K562 (cell line): ENCODE measurements around the gene BHLHE40. TPM values are rescaled to one million over a fixed set of nuclear protein-coding genes. Genes with fewer than 3 reads are reported as not detected.
A peak's percentile ranks its signal among the peaks of the same experiment; 100 is the strongest.

Experiments used
- ASH1L ChIP-seq: fragments of 450-650 bp; IDR thresholded peaks from 2 replicates; pipeline ENCODE4 v1.6.1; 2018; ENCODE audit warnings: borderline replicate concordance, mild to moderate bottlenecking, low read depth; ENCODE audit not compliant: partially characterized antibody
- DIDO1 ChIP-seq: fragments of 450-650 bp; IDR thresholded peaks from 2 replicates; pipeline ENCODE4 v1.6.1; 2016; ENCODE audit warnings: low read depth, missing biosample characterization, missing genetic modification characterization
- EZH2 ChIP-seq: IDR thresholded peaks from 2 replicates; pipeline ENCODE4 v1.6.1; 2012; ENCODE audit warnings: low read depth, mild to moderate bottlenecking, inconsistent platforms, low read length, borderline replicate concordance
- HDAC2 ChIP-seq: fragments of 450-650 bp; IDR thresholded peaks from 2 replicates; pipeline ENCODE4 v1.6.1; 2016; ENCODE audit warnings: mild to moderate bottlenecking
- KDM2B ChIP-seq: fragments of 250-450 bp; sonication (Bioruptor Pico); IDR thresholded peaks from 2 replicates; pipeline ENCODE4 v1.8.0; 2021; ENCODE audit warnings: mild to moderate bottlenecking, moderate library complexity
- KHSRP ChIP-seq: fragments of 450-650 bp; IDR thresholded peaks from 2 replicates; pipeline ENCODE4 v1.6.1; 2017
- KLF16 ChIP-seq: IDR thresholded peaks from 2 replicates; pipeline ENCODE4 v1.6.1; 2016; ENCODE audit warnings: antibody characterized with exemption
- PHF21A ChIP-seq: fragments of 450-650 bp; IDR thresholded peaks from 2 replicates; pipeline ENCODE4 v1.6.1; 2017; ENCODE audit warnings: low read depth, borderline replicate concordance
- PURB ChIP-seq: sonication (generic); formaldehyde crosslinking; IDR thresholded peaks from 2 replicates; pipeline ENCODE4 v1.9.0; 2021; ENCODE audit warnings: low read depth, mild to moderate bottlenecking, missing genetic modification reagents
- SREBF1 ChIP-seq: fragments of 150-350 bp; IDR thresholded peaks from 2 replicates; pipeline ENCODE4 v1.6.1; 2014; ENCODE audit warnings: antibody characterized with exemption, low read depth, low read length, borderline replicate concordance
- ZC3H8 ChIP-seq: fragments of 450-650 bp; IDR thresholded peaks from 2 replicates; pipeline ENCODE4 v1.6.1; 2017
- ZNF184 ChIP-seq: sonication (generic); formaldehyde crosslinking; IDR thresholded peaks from 2 replicates; pipeline ENCODE4 v1.5.0; 2020; ENCODE audit warnings: missing genetic modification reagents
- polyA plus RNA-seq, 8 experiments: library from polyadenylated mRNA; depleted of rRNA in 4 of 8; stranded (reverse) in 5 of 8; unstranded in 3 of 8; fragments of >200 nt; fragmentation: Nextera tagmentation in 2 of 8; fragmentation: Illumina TruSeq in 1 of 8; extraction: Ambion mirVana in 2 of 8; extraction: Trizol in 1 of 8; gene quantifications; 2 replicates each; pipeline versions ENCODE4 v1.2.1 to v1.2.3, GENCODE V29; 2011 to 2014; ENCODE audit warnings: inconsistent platforms in 1 of 8, missing spikeins in 1 of 8
- total RNA-seq, 7 experiments: library from RNA; depleted of rRNA in 6 of 7; stranded (reverse); fragments of >200 nt in 6 of 7; fragmentation: Illumina TruSeq in 2 of 7; extraction: Trizol in 2 of 7; gene quantifications; 2 replicates each; pipeline versions ENCODE4 v1.2.1 to v1.2.3, GENCODE V29; 2011 to 2021; ENCODE audit warnings: low replicate concordance in 1 of 7
- TF ChIP-seq, protein P1 (sequence below): fragments of 450-650 bp; IDR thresholded peaks from 2 replicates; pipeline ENCODE4 v1.6.1; 2017; ENCODE audit warnings: antibody characterized with exemption
- TF ChIP-seq, protein P2 (sequence below): IDR thresholded peaks from 2 replicates; pipeline ENCODE4 v1.6.1; 2011; ENCODE audit warnings: borderline replicate concordance, low read depth, mild to moderate bottlenecking, moderate library complexity, low read length; ENCODE audit not compliant: insufficient read depth, poor library complexity, severe bottlenecking
- TF ChIP-seq, protein P3 (sequence below), 2 experiments: IDR thresholded peaks in 1 of 2; conservative IDR thresholded peaks in 1 of 2; 2 replicates each; pipeline ENCODE4 v1.6.1; 2016; ENCODE audit warnings: low read depth in 2 of 2, mild to moderate bottlenecking in 1 of 2, missing compliant biosample characterization in 1 of 2, missing genetic modification characterization in 1 of 2, moderate library complexity in 1 of 2
- TF ChIP-seq, protein P4 (sequence below): fragments of 150-350 bp; conservative IDR thresholded peaks from 2 replicates; pipeline ENCODE4 v1.6.1; 2014; ENCODE audit warnings: low read length

The BHLHE40 gene
- total and polyA plus RNA-seq, 9 of the 15 experiments (the other 6 are each of a cell fraction or from before 2014, with no cell fraction given), result 12.0 to 83.9 (median 31.4) TPM

DNA sequence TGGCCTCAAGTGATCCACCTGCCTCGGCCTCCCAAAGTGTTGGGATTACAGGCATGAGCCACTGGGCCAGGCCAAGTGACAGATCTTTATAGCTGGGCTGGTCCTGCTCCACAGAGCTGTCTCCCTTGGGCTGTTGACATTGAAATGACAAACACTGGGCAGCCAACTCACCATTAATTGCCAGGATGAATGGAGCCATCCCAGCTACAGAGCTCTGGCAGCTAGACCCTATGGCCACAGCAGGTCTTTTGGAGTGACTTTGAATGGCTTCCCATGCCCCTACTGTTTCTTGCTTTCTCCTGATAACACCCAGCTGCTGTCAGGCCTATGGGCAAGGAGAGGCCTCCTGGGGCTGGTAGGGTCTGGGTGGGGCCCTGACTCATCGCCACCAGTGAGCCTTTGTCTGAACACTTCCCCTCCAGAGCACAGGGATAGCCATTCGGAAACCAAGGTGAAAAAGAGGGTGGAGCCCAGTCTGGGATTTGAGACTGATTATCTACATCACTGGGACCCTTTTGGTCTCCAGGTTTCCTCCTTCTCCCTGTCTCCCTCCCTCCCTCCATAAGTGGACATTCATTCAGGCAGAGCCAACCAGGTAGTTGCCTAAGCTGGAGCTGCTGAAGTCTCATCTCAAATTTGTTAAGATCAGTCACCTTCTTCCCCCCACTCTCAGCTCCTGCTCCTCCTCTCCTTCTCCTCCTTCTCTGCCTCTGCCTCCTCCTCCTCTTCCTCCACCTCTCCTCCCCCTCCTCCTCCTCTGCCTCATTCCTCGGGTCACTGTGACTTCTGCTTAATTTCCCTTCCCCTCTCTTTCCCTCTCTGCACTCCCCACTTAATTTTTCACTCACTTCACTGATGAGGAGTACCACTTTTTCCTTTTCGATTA, 34.0 kb downstream of the BHLHE40 start (continued):
- TF ChIP-seq ASH1L, result peak; percentile 43
- TF ChIP-seq ZNF184 (CRISPR knock-in tag), result no peak
- no peak for TF ChIP-seq EZH2
- no peak for TF ChIP-seq SREBF1
- no peak for TF ChIP-seq KLF16
- TF ChIP-seq, protein P1, sequence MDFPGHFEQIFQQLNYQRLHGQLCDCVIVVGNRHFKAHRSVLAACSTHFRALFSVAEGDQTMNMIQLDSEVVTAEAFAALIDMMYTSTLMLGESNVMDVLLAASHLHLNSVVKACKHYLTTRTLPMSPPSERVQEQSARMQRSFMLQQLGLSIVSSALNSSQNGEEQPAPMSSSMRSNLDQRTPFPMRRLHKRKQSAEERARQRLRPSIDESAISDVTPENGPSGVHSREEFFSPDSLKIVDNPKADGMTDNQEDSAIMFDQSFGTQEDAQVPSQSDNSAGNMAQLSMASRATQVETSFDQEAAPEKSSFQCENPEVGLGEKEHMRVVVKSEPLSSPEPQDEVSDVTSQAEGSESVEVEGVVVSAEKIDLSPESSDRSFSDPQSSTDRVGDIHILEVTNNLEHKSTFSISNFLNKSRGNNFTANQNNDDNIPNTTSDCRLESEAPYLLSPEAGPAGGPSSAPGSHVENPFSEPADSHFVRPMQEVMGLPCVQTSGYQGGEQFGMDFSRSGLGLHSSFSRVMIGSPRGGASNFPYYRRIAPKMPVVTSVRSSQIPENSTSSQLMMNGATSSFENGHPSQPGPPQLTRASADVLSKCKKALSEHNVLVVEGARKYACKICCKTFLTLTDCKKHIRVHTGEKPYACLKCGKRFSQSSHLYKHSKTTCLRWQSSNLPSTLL, result 0 out of 2 replicates have a peak, but pooled peaks have one; percentile 22
- TF ChIP-seq DIDO1 (tag), result no peak; the same call in 1 of the 2 replicates
- TF ChIP-seq PURB, result no peak
- no peak for TF ChIP-seq KDM2B (CRISPR knock-in tag)
- TF ChIP-seq HDAC2, result 0 out of 2 replicates have a peak, but pooled peaks have one; percentile 62
- TF ChIP-seq, protein P2, sequence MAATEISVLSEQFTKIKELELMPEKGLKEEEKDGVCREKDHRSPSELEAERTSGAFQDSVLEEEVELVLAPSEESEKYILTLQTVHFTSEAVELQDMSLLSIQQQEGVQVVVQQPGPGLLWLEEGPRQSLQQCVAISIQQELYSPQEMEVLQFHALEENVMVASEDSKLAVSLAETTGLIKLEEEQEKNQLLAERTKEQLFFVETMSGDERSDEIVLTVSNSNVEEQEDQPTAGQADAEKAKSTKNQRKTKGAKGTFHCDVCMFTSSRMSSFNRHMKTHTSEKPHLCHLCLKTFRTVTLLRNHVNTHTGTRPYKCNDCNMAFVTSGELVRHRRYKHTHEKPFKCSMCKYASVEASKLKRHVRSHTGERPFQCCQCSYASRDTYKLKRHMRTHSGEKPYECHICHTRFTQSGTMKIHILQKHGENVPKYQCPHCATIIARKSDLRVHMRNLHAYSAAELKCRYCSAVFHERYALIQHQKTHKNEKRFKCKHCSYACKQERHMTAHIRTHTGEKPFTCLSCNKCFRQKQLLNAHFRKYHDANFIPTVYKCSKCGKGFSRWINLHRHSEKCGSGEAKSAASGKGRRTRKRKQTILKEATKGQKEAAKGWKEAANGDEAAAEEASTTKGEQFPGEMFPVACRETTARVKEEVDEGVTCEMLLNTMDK, result no peak
- TF ChIP-seq, protein P3, sequence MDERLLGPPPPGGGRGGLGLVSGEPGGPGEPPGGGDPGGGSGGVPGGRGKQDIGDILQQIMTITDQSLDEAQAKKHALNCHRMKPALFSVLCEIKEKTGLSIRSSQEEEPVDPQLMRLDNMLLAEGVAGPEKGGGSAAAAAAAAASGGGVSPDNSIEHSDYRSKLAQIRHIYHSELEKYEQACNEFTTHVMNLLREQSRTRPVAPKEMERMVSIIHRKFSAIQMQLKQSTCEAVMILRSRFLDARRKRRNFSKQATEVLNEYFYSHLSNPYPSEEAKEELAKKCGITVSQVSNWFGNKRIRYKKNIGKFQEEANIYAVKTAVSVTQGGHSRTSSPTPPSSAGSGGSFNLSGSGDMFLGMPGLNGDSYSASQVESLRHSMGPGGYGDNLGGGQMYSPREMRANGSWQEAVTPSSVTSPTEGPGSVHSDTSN (CRISPR knock-in tag; IDR thresholded peaks at IDR 0.05; ENCODE audit: low read depth), result no peak
- TF ChIP-seq, protein P3 (tag; conservative IDR thresholded peaks at IDR 0.05; ENCODE audit: low read depth), result no peak
- TF ChIP-seq, protein P4, sequence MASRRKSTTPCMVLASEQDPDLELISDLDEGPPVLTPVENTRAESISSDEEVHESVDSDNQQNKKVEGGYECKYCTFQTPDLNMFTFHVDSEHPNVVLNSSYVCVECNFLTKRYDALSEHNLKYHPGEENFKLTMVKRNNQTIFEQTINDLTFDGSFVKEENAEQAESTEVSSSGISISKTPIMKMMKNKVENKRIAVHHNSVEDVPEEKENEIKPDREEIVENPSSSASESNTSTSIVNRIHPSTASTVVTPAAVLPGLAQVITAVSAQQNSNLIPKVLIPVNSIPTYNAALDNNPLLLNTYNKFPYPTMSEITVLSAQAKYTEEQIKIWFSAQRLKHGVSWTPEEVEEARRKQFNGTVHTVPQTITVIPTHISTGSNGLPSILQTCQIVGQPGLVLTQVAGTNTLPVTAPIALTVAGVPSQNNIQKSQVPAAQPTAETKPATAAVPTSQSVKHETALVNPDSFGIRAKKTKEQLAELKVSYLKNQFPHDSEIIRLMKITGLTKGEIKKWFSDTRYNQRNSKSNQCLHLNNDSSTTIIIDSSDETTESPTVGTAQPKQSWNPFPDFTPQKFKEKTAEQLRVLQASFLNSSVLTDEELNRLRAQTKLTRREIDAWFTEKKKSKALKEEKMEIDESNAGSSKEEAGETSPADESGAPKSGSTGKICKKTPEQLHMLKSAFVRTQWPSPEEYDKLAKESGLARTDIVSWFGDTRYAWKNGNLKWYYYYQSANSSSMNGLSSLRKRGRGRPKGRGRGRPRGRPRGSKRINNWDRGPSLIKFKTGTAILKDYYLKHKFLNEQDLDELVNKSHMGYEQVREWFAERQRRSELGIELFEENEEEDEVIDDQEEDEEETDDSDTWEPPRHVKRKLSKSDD, result no peak
- no peak for TF ChIP-seq KHSRP
- TF ChIP-seq ZC3H8, result no peak
- no peak for TF ChIP-seq PHF21A
